ENCODE results near the gene SLCO3A1.
"Not testable (repeated sequence)": the region's sequence is repeated elsewhere in the genome, so short reads cannot be mapped to it uniquely, and the experiment has no call there.

Gene SLCO3A1

DNA sequence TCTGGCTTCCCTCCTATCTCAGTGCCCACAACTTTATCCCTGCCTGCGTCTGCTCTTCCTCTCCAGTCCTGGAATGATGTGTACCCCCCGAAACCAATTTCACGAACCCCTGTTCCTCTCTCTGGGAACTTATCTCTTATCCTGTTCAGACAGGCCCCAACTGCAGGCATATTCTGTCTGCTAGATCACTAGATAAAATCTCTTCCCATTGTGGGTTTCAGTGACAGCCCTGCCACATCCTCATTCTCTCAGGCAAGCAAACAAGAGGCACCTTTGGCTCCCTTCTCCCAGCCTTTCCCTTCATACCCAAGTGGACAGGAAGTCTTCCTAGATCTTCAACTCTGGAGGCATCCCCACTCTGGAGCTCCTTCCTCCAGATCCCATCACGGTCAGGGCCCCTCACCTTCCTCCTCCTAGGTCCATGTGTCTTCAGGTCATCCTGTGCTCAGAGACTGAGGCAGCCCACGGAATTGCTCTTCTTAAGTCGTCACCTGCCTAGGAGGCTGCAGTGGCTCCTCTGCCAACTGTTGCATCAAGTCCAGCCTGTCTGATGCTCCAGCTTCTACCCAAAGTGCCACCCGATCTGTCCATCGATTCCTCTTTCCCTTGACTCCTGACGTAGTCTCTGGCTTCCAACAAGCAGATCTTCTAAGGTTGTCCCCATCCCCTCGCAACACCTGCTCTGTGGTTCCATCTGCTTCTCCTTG is 190.8 kb downstream of the SLCO3A1 start:
- FAIRE-seq: no peak

GRCh38 chr15:92047900-92048299 is 194.4 kb downstream of the SLCO3A1 start:
- FAIRE-seq: no peak

GRCh38 chr15:92048739-92049138 is 195.2 kb downstream of the SLCO3A1 start:
- no peak for FAIRE-seq

DNA sequence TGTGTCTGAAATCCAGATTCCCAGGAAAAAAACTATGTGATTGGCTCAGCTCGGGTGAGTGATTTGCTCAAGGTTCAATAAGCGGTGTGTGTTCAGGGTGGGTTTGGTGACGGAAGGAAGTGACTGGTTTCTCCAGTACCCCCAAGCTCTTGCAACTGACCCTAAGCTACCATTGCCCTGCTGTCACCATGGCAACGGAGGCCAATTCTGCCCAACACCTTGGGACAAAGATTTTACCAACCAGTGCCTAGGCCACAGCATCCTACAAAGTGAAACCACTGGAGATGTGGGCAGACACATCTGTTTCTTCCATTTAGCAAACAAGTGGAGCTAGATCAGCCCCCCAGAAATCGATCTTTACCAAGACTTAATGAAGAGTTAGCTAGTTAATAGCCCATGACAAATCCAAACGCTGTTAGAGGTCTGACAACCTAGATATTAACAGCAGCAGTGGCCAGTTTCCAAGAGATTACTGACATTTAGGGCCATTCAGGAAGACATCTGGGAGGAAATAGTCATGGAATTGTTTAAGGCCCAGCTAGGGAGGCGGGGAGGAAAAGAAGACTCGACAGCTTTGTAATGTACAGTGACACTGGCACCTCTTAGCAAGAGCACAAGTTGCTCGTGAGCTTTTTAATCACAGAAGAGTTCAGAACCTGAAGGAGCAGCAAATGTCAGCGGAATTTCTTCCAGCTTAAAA is 195.9 kb downstream of the SLCO3A1 start:
- FAIRE-seq: no peak

GRCh38 chr15:92050220-92050898 is 196.9 kb downstream of the SLCO3A1 start:
- no peak for FAIRE-seq

GRCh38 chr15:92051716-92052115 is 198.2 kb downstream of the SLCO3A1 start:
- FAIRE-seq: no peak

DNA sequence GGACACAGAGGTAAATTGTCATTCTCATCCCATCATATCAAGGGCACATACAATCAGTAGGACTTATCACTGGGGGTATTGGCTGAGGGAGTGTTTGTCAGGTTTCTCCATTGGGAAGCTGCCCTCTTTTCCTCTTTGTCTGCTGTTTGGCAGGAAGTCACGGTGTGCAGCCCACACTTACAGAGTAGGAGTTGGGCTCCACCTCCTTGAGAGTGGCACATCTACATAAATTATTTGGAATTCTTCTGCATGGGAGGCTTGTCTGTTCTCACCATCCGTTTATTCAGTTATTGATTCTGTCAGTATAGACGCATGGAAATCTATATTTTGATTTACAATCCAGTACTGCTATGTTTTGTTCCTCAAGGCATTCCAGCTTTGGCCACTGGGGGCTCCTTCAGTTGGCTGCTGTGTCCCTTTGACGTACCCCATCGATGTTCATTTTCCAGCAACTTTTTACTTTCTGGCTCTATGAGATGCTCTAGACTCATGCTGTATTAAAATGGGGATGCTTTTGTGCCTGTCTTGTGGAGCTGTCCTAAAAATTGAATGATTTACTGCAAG is 200.3 kb downstream of the SLCO3A1 start:
- FAIRE-seq: no peak

- FAIRE-seq: no peak
Measured at GRCh38 chr15:92056875-92057274, 203.4 kb downstream of the SLCO3A1 start.

GRCh38 chr15:92059036-92059970 is 205.8 kb downstream of the SLCO3A1 start:
- FAIRE-seq: no peak

DNA sequence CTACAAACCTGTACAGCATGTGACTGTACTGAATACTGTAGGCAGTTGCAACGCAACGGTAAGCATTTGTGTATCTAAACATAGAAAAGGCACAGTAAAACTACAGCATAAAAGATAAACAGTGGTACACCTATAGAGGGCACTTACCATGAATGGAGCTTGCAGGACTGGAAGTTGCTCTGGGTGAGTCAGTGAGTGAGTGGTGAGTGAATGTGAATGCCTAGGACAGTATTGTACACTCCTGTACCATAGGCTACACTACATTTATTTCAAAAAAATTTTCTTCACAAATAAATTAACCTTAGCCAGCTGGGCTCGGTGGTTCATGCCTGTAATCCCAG is 206.4 kb downstream of the SLCO3A1 start:
- FAIRE-seq: not testable (repeated sequence)

DNA sequence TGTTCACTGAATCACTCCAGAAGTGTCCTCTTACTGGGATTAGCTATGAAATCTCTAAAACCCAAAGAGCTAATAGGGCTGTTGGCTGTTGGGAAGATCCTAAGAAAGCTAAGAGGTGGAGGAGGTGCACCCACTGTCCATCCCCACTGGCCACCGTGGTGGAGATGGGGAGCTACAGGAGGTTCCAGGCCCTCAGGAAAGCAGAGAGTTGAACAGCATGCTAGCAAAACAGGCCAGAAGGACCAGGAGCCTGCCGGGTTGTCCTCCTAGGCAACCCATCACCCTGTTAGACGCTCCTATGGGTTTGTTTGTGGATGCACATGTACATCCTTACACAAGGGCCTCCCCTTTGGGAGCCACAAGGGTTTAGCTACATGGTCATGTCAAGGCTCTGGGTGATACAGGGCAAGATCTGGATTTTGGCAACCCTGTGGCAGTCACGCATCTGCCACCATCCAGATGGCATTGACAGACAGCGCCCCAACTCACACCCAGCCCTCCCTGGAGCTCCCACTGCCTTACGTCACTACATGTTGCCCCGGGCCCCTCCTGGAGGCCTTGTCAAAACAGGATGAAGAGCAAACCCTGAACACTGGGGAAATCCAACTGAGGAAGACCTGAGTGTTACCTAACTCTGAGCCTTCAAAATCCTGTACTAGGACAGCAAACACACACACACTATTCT is 208.1 kb downstream of the SLCO3A1 start:
- no peak for FAIRE-seq

- FAIRE-seq: no peak
Measured at GRCh38 chr15:92062505-92062904, 209.0 kb downstream of the SLCO3A1 start.

DNA sequence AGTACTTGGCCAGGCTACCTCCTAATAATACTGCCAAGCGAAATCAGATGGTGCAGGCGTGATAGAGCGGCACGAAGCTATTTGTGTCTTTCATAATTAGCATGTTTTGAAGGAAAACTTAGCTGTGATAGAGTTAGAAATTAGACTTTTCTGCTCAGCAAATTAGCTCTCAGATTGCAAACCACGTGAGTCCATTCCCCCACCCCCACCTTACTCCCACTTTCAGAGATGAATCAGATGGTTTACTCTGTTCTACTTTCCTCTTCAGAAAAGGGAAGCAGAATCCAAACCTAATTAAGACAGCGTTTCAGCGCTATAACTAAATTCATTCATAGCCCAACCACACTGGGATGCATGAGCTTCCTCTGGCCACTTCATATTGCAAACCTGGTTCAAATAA is 214.6 kb downstream of the SLCO3A1 start:
- no peak for FAIRE-seq

DNA sequence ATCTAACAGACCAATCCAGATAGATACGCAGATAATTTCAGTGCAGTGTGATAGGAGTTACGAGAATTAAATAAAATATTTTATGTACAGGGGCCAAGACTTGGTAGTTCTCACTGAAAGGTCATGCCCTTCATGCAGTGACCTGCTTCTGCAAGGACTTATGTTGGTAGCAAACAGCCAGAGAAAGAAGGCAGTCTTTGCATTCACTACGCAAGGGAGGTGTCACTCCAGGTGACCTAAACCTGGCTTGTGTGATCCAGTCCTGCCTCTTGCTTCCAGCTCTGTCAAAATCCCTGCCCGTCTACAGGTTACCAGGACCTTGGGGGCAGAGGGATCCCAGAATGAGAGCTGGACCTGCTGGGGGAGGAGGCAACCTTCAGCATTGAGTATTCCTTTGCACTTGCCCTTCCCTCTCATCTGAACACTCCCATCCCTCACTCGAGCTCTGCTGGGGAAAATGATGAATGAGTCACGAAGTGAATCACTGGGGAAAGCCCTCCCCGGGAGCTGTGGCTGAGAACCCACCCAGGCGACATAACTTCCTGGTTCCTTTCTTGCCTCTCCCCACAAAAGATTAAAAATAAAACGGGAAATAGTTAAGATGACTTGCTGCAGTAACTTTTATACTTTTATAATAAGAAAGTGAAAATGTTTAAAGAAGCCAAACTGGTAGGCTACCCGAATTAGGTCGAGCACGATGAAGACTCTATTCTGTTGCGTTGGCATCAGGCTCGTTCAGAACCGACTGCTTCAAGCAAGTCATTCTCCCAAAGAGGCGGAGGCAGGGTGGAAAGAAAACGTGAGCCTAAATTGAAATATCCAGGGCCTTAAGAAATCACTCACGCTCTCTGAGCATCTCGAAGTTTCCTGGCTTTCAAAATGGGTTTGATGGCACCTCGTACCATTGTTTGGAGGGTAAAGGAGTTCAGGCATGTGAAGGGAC is 216.1 kb downstream of the SLCO3A1 start:
- no peak for FAIRE-seq

GRCh38 chr15:92070251-92070650 is 216.7 kb downstream of the SLCO3A1 start:
- not testable (repeated sequence) for FAIRE-seq

DNA sequence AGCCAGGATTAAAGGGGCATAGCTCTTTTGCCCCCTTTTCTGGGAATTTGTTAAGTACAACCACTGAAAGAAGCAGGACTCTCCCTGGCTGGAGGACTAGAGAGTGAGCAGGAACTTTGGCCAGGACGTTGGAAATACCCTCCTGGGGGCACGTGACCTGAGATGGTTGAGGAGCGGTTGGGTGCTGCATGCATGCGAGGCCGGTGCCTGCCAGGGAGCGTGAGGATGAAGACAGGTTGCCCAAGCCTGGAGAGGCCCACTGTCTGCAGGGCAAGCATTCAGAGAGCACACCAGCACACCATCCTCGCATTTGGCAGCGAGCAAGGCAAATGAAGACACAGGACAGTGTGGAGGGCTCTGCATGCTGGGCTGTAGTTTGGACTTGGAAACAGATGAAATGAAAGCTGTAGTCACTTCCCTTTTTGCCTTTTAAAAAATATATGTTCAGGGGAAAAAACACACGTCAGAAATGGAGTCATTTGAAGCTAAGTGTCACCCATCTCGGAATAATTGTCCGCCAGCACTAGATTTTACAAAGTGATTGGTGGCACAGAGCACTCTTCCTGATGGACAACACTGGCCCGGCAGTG is 217.6 kb downstream of the SLCO3A1 start:
- FAIRE-seq: no peak

DNA sequence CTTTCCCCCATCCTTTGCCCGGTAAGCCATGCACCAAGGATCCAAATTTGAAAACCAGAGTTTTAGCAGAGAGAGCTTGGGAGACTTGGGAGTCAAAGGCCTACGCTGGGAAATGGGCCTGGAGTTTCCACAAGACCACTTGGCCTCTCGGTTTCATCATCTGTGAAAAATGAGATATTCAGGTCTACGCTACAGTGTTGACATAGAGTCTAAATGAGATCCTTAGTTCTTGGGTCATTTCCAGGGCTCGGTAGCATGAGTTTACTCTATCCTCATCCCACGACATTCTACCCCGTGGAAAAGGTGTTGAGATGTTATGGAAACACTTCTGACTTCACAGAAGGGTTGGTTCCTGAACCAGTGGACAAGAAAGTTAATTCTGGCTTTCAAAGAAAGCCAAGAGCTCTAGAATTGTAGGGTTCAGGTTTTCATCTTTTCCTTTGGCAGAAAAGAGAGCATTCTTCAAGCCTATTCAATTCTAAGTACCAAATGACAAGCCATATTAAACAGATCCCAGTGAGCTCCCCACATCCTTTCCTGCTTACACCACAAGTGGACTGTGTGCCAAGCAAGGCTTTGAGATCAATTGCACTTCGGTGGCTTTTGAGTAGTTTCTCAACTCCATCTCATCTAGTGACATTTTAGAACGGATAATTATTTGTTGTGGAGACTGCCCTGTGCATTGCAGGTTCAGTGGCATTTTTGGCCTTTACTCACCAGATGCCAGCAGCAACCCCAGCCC is 219.7 kb downstream of the SLCO3A1 start:
- no peak for FAIRE-seq

DNA sequence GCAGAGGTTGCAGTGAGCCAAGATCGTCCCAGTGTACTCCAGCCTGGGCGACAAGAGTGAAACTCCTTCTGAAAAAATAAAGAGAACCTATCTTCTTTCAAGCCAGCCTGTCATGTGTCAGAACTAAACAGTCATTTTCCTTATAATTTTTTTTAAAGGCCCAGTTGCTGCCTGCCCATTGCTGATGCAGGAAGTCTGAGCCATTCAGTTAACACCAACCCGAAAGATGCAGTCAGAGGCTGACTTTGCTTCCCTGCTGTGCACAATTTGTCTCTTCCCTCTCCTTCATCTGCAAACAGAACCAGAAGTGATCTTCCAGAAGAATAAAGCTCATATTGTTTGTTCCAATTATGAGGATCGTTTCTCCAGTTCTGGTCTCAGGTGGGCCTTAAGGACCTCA is 220.6 kb downstream of the SLCO3A1 start:
- FAIRE-seq: no peak

DNA sequence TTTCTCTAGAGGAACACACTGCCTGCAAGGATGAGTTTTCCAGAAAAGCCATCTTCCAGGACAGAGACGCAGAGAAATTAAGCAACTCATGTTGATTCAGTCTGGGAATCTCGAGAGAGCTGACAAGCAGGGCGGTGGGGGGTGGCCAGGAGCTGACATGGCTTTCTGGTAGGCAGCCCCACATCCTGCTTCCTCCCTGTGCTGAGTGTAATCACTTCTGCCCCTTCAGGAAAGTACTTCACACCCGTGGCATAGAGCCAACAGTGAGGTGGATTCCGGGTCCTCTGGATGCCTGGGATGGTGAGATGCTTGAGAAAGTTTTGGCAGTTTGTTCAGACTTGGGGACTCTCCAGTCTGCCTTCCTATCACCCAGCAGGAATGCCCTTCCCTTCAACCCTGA is 221.1 kb downstream of the SLCO3A1 start:
- FAIRE-seq: no peak

GRCh38 chr15:92075764-92076163 is 222.3 kb downstream of the SLCO3A1 start:
- no peak for FAIRE-seq
